HEK293 (cell line): ENCODE measurements around the gene TARS2.

Experiments used
- CTCF ChIA-PET: fragments of 350-600 bp; formaldehyde crosslinking; extraction: SDS; loops from one replicate; lab custom pipeline; 2021; ENCODE audit warnings: antibody characterized with exemption; lab: Yijun Ruan, JAX
- POLR2A ChIA-PET: fragments of 300-600 bp; formaldehyde crosslinking; extraction: SDS; loops from one replicate; lab custom pipeline; 2020; ENCODE audit warnings: antibody characterized with exemption, inconsistent platforms; lab: Yijun Ruan, JAX
- H3K27ac ChIP-seq: fragments of 200-500 bp; sonication (Bioruptor generic); 2 replicates; pipeline ENCODE4 v1.5.1; 2014; ENCODE audit warnings: low read depth, low read length, control low read depth, inconsistent platforms; ENCODE audit errors: extremely low read depth
- H3K36me3 ChIP-seq, 2 experiments: fragments of 200-500 bp in 1 of 2; sonication (Bioruptor generic) in 1 of 2; 1 replicate in 1 of 2; 2 replicates in 1 of 2; pipeline ENCODE4 v1.5.1; 2014 to 2017; ENCODE audit warnings: inconsistent platforms in 2 of 2, low read length in 2 of 2; ENCODE audit not compliant: control insufficient read depth in 2 of 2, insufficient read depth in 1 of 2
- H3K4me1 ChIP-seq: fragments of 200-500 bp; sonication (Bioruptor generic); 2 replicates; pipeline ENCODE4 v1.5.1; 2014; ENCODE audit warnings: mild to moderate bottlenecking, low read length, inconsistent platforms; ENCODE audit not compliant: control insufficient read depth, insufficient read depth
- H3K4me3 ChIP-seq: 2 replicates; pipeline ENCODE4 v1.5.1; 2011; ENCODE audit warnings: low read depth, mild to moderate bottlenecking, control low read depth, low read length, moderate library complexity
- H3K9me3 ChIP-seq: fragments of 200-500 bp; sonication (Bioruptor generic); 2 replicates; pipeline ENCODE4 v1.5.1; 2014; ENCODE audit warnings: low read depth, low read length, inconsistent platforms; ENCODE audit not compliant: control insufficient read depth, insufficient read depth
- GLIS2 ChIP-seq: fragments of 450-650 bp; formaldehyde crosslinking; IDR thresholded peaks from 2 replicates; pipeline ENCODE4 v1.5.1; 2016; ENCODE audit warnings: missing biosample characterization, missing genetic modification characterization
- KLF10 ChIP-seq: fragments of 450-650 bp; IDR thresholded peaks from 2 replicates; pipeline ENCODE4 v1.5.1; 2018; ENCODE audit warnings: missing biosample characterization, mild to moderate bottlenecking, missing genetic modification characterization
- KLF8 ChIP-seq: fragments of 450-650 bp; formaldehyde crosslinking; IDR thresholded peaks from 2 replicates; pipeline ENCODE4 v1.5.1; 2016; ENCODE audit warnings: missing biosample characterization, missing genetic modification characterization
- MEIS1 ChIP-seq: sonication (generic); formaldehyde crosslinking; IDR thresholded peaks from 2 replicates; pipeline ENCODE4 v1.8.1; 2022; ENCODE audit warnings: missing genetic modification reagents, mild to moderate bottlenecking, borderline replicate concordance
- REPIN1 ChIP-seq: fragments of 450-650 bp; formaldehyde crosslinking; IDR thresholded peaks from 2 replicates; pipeline ENCODE4 v1.5.1; 2017; ENCODE audit warnings: missing biosample characterization, missing genetic modification characterization, low read depth
- ZBTB1 ChIP-seq: fragments of 450-650 bp; formaldehyde crosslinking; IDR thresholded peaks from 2 replicates; pipeline ENCODE4 v1.5.1; 2016; ENCODE audit warnings: missing biosample characterization, missing genetic modification characterization
- ZBTB10 ChIP-seq: fragments of 450-650 bp; formaldehyde crosslinking; IDR thresholded peaks from 2 replicates; pipeline ENCODE4 v1.5.1; 2016; ENCODE audit warnings: missing biosample characterization, missing genetic modification characterization
- ZBTB26 ChIP-seq: fragments of 450-650 bp; formaldehyde crosslinking; optimal IDR thresholded peaks from 2 replicates; pipeline ENCODE3; 2016; ENCODE audit warnings: missing biosample characterization, mild to moderate bottlenecking, missing genetic modification characterization
- ZBTB7A ChIP-seq: fragments of 450-650 bp; formaldehyde crosslinking; IDR thresholded peaks from 2 replicates; pipeline ENCODE4 v1.5.1; 2016; ENCODE audit warnings: low read depth, missing biosample characterization, missing genetic modification characterization
- ZFHX2 ChIP-seq: fragments of 450-650 bp; formaldehyde crosslinking; conservative IDR thresholded peaks from 2 replicates; pipeline ENCODE4 v1.5.1; 2016; ENCODE audit warnings: missing biosample characterization, missing genetic modification characterization
- ZFP3 ChIP-seq: fragments of 450-650 bp; formaldehyde crosslinking; IDR thresholded peaks from 2 replicates; pipeline ENCODE4 v1.5.1; 2016; ENCODE audit warnings: low read depth, missing biosample characterization, missing genetic modification characterization
- ZNF174 ChIP-seq: fragments of 450-650 bp; formaldehyde crosslinking; IDR thresholded peaks from 2 replicates; pipeline ENCODE4 v1.5.0; 2017; ENCODE audit warnings: missing biosample characterization, mild to moderate bottlenecking, missing genetic modification characterization
- ZNF202 ChIP-seq: fragments of 450-650 bp; formaldehyde crosslinking; IDR thresholded peaks from 2 replicates; pipeline ENCODE4 v1.5.1; 2016; ENCODE audit warnings: missing biosample characterization, missing genetic modification characterization, borderline replicate concordance
- ZNF211 ChIP-seq: fragments of 450-650 bp; formaldehyde crosslinking; IDR thresholded peaks from 2 replicates; pipeline ENCODE4 v1.5.1; 2016; ENCODE audit warnings: low read depth, missing biosample characterization, missing genetic modification characterization
- ZNF266 ChIP-seq: fragments of 450-650 bp; formaldehyde crosslinking; IDR thresholded peaks from 2 replicates; pipeline ENCODE4 v1.5.1; 2016; ENCODE audit warnings: missing biosample characterization, missing genetic modification characterization, low read depth
- ZNF311 ChIP-seq: fragments of 450-650 bp; formaldehyde crosslinking; IDR thresholded peaks from 2 replicates; pipeline ENCODE4 v1.5.1; 2017; ENCODE audit warnings: missing biosample characterization, missing genetic modification characterization, borderline replicate concordance
- ZNF341 ChIP-seq: fragments of 450-650 bp; formaldehyde crosslinking; IDR thresholded peaks from 2 replicates; pipeline ENCODE4; 2016; ENCODE audit warnings: low read depth, missing biosample characterization, missing genetic modification characterization
- ZNF354C ChIP-seq: fragments of 450-650 bp; formaldehyde crosslinking; IDR thresholded peaks from 2 replicates; pipeline ENCODE4 v1.5.1; 2016; ENCODE audit warnings: missing biosample characterization, missing genetic modification characterization, low read depth, borderline replicate concordance
- ZNF394 ChIP-seq: fragments of 450-650 bp; formaldehyde crosslinking; IDR thresholded peaks from 2 replicates; pipeline ENCODE4 v1.5.1; 2016; ENCODE audit warnings: missing biosample characterization, missing genetic modification characterization, mild to moderate bottlenecking, moderate library complexity, borderline replicate concordance
- ZNF426 ChIP-seq: fragments of 450-650 bp; formaldehyde crosslinking; IDR thresholded peaks from 2 replicates; pipeline ENCODE4 v1.5.1; 2017; ENCODE audit warnings: missing biosample characterization, missing genetic modification characterization, mild to moderate bottlenecking, inconsistent platforms, moderate library complexity
- ZNF473 ChIP-seq: fragments of 450-650 bp; formaldehyde crosslinking; IDR thresholded peaks from 2 replicates; pipeline ENCODE4 v1.5.1; 2017; ENCODE audit warnings: missing biosample characterization, missing genetic modification characterization
- ZNF48 ChIP-seq: fragments of 450-650 bp; formaldehyde crosslinking; IDR thresholded peaks from 2 replicates; pipeline ENCODE4 v1.5.1; 2016; ENCODE audit warnings: missing biosample characterization, missing genetic modification characterization
- ZNF513 ChIP-seq: fragments of 450-650 bp; IDR thresholded peaks from 2 replicates; pipeline ENCODE4 v1.5.1; 2018; ENCODE audit warnings: missing biosample characterization, missing genetic modification characterization
- ZNF555 ChIP-seq: fragments of 450-650 bp; formaldehyde crosslinking; conservative IDR thresholded peaks from 2 replicates; pipeline ENCODE4 v1.5.1; 2017; ENCODE audit warnings: missing biosample characterization, mild to moderate bottlenecking, missing genetic modification characterization, inconsistent platforms
- ZNF558 ChIP-seq: fragments of 450-650 bp; formaldehyde crosslinking; IDR thresholded peaks from 2 replicates; pipeline ENCODE4 v1.5.1; 2016; ENCODE audit warnings: missing biosample characterization, missing genetic modification characterization
- ZNF701 ChIP-seq: fragments of 450-650 bp; formaldehyde crosslinking; IDR thresholded peaks from 2 replicates; pipeline ENCODE4 v1.5.1; 2016; ENCODE audit warnings: missing biosample characterization, missing genetic modification characterization
- ZNF707 ChIP-seq: fragments of 450-650 bp; formaldehyde crosslinking; IDR thresholded peaks from 2 replicates; pipeline ENCODE4 v1.5.1; 2016; ENCODE audit warnings: missing biosample characterization, missing genetic modification characterization
- ZSCAN16 ChIP-seq: fragments of 450-650 bp; formaldehyde crosslinking; IDR thresholded peaks from 2 replicates; pipeline ENCODE4 v1.5.1; 2016; ENCODE audit warnings: missing biosample characterization, missing genetic modification characterization
- ZSCAN23 ChIP-seq: fragments of 450-650 bp; formaldehyde crosslinking; IDR thresholded peaks from 2 replicates; pipeline ENCODE4 v1.5.1; 2016; ENCODE audit warnings: missing biosample characterization, missing genetic modification characterization
- ZSCAN5A ChIP-seq: fragments of 450-650 bp; formaldehyde crosslinking; IDR thresholded peaks from 2 replicates; pipeline ENCODE4 v1.5.1; 2016; ENCODE audit warnings: missing biosample characterization, missing genetic modification characterization

Gene TARS2

GRCh38 chr1:150515328-150516049 is 28.3 kb downstream of the TARS2 start, which contains the start of gene FALEC (continued):
- TF ChIP-seq ZBTB26 (tag by site-specific recombination): peak; percentile 60
- TF ChIP-seq ZSCAN5A (tag by site-specific recombination): peak; percentile 36; the same call in 1 of the 2 replicates
- TF ChIP-seq ZNF394 (tag by site-specific recombination): peak; percentile 66; the same call in 1 of the 2 replicates
- no peak for TF ChIP-seq KLF10 (tag by site-specific recombination)
- no peak for TF ChIP-seq ZNF701 (tag by site-specific recombination)
- peak; percentile 98 for TF ChIP-seq GLIS2 (tag by site-specific recombination)

DNA sequence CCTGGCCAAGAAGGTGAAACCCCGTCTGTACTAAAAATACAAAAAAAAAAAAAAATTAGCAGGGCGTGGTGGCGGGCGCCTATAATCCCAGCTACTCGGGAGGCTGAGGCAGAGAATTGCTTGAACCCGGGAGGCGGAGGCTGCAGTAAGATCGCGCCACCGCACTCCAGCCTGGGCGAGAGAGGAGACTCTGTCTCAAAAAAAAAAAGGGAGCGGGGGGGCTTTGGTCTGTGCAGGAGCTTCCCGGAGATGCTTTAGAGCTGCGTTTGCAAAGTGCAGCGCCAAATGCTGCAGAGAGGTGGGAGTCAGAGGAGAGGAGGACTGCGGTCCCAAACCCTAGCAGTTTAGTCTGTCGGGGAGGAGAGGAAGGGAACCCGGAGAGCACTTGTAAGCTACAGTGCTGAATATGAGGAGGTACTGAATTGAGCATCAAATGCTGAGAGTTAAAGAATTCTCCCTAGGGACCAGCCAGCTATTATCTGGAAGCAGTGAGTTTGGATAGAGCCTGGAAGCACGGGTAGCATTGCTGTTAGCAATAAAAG is 28.9 kb downstream of the TARS2 start:
- Histone ChIP-seq H3K4me1 (no peaks in the 10 kb centered on the region), H3K4me3 (peak overlapping the region; percentile 54), H3K36me3 (peaks cover 0 to 13% of the 10 kb centered on the region in 2 experiments; a peak in 2 of 3 replicates), H3K27ac (peak overlapping the region; percentile 24; the same call in 1 of the 2 replicates), H3K9me3 (no peaks in the 10 kb centered on the region)
- ChIA-PET CTCF (interaction anchor here (0.9 to 6.6 kb wide), 8 partner anchors 12 to 260 kb away, joined by 4 to 50 read pairs (median 5); no protein-coding TSS in a partner anchor), POLR2A (interaction anchor here (0.7 to 2.0 kb wide), 16 partner anchors 12 to 360 kb away, joined by 3 to 9 read pairs (median 4); partner anchors contain the start of genes ADAMTSL4, ARNT and MCL1)
- no peak for TF ChIP-seq ZSCAN23 (tag by site-specific recombination)
- TF ChIP-seq ZFHX2 (tag by site-specific recombination): no peak; the same call in none of the 2 replicates
- TF ChIP-seq ZBTB1 (tag by site-specific recombination): no peak
- TF ChIP-seq ZNF513 (tag by site-specific recombination): no peak
- no peak for TF ChIP-seq ZBTB7A (tag by site-specific recombination)
- TF ChIP-seq MEIS1 (CRISPR knock-in tag): no peak
- no peak for TF ChIP-seq ZNF174 (tag by site-specific recombination)
- no peak for TF ChIP-seq ZNF266
- TF ChIP-seq ZNF211 (tag by site-specific recombination): no peak
- TF ChIP-seq ZSCAN16 (tag by site-specific recombination): no peak
- no peak for TF ChIP-seq ZNF426 (tag by site-specific recombination)
- TF ChIP-seq ZNF555: no peak
- peak; percentile 50 for TF ChIP-seq KLF8 (tag by site-specific recombination)
- 0 out of 2 replicates have a peak, but pooled peaks have one; percentile 71 for TF ChIP-seq ZNF558 (tag by site-specific recombination)
- TF ChIP-seq ZBTB10 (tag by site-specific recombination): 0 out of 2 replicates have a peak, but pooled peaks have one; percentile 0
- TF ChIP-seq ZNF48 (tag by site-specific recombination): no peak
- no peak for TF ChIP-seq ZNF202 (tag by site-specific recombination)
- peak; percentile 52 for TF ChIP-seq ZNF341 (tag by site-specific recombination)
- no peak for TF ChIP-seq ZNF707 (tag by site-specific recombination)
- TF ChIP-seq REPIN1: no peak
- TF ChIP-seq ZNF473: no peak
- no peak for TF ChIP-seq ZNF354C (tag by site-specific recombination)
- no peak for TF ChIP-seq ZFP3
- TF ChIP-seq ZNF311 (tag by site-specific recombination): no peak
